ENCODE results near the gene SOX12. TPM values are rescaled to one million over a fixed set of nuclear protein-coding genes. Genes with fewer than 3 reads are reported as not detected.

The SOX12 gene
- total and polyA plus RNA-seq, 4 experiments from 2014 or later = 0.08 to 5.0 (median 2.7) TPM

DNA sequence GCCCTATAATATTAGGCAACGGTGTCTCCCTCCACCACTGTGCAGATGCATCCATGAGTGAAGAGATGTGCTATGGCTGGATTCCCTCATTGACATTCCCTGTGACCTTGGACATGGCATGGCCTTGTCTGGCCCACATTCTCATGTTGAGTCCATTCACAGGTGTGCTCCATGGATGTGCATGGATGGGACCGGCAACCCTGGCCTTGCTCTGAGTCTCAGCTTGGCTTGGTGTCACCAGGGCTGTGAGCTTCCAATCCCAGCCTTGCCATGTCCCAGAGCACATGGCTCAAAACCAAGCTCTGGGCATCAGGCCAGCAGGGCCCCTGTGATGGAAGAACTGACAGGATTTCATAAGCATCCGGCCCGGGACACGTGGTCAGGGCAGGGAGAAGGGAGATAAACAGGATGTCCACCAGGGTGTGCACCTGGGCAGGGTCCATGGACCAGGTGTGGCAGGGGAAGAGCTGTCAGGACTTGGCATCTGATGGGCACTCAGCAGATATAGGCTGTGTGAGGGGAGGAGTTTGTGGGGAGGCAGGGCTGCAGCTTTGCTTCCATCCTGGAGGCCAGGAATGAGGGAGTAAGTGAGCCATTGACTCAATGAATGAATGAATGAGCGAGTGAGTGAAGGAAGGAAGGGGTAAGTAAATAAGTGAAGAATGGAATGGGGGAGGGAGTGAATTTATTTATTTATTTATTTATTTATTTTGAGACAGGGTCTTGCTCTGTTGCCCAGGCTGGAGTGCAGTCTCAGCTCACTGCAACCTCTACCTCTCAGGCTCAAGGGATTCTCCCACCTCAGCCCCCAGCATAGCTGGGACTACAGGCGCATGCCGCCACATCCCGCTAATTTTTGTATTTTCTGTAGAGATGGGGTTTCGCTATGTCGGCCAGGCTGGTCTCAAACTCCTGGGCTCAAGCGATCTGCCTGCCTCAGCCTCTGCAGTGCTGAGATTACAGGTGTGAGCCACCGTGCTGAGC lies 37.2 kb downstream of the SOX12 start:
- peak overlapping the region in 1 of 7 donors; percentile 51 for H3K27ac Mint-ChIP-seq
- no peak overlapping the region for H3K4me3 Mint-ChIP-seq
- no peaks in the 10 kb centered on the region for H3K27me3 ChIP-seq (ENCODE audit: insufficient read depth, low read length)
- H3K4me3 ChIP-seq (ENCODE audit: low read length in 2 of 2) = no peak overlapping the region
- H3K4me1 Mint-ChIP-seq = peaks cover 17 to 26% (median 22%) of the 10 kb centered on the region in 4 donors
- H3K36me3 ChIP-seq (ENCODE audit: insufficient read depth, low read length) = no peaks in the 10 kb centered on the region
- CTCF ChIA-PET (ENCODE audit: partially characterized antibody) = interaction anchor here (1.1 to 2.3 kb wide), 8 partner anchors 9 to 116 kb away, joined by 3 to 7 read pairs (median 6); partner anchors contain the start of gene TRIB3
- H3K36me3 Mint-ChIP-seq = no peaks in the 10 kb centered on the region
- intact Hi-C loops (cut with micrococcal nuclease) = no loop called here
- DNase-seq = peak in 1 of 5 donors; percentile 17
- no peaks in the 10 kb centered on the region for H3K27me3 Mint-ChIP-seq
- no peak overlapping the region for H3K27ac ChIP-seq (ENCODE audit: low read depth, low read length)
- POLR2A ChIA-PET (ENCODE audit: partially characterized antibody) = interaction anchor here (1.7 kb wide), 1 partner anchor 18 kb away, joined by 4 read pairs; the partner anchor contains the start of gene TRIB3
- H3K4me1 ChIP-seq (ENCODE audit: insufficient read depth, low read length) = peaks cover 19% of the 10 kb centered on the region
- H3K9me3 ChIP-seq (ENCODE audit: control insufficient read depth in 1 of 2, low read length in 2 of 2) = no peaks in the 10 kb centered on the region
- H3K9me3 Mint-ChIP-seq = no peaks in the 10 kb centered on the region

DNA sequence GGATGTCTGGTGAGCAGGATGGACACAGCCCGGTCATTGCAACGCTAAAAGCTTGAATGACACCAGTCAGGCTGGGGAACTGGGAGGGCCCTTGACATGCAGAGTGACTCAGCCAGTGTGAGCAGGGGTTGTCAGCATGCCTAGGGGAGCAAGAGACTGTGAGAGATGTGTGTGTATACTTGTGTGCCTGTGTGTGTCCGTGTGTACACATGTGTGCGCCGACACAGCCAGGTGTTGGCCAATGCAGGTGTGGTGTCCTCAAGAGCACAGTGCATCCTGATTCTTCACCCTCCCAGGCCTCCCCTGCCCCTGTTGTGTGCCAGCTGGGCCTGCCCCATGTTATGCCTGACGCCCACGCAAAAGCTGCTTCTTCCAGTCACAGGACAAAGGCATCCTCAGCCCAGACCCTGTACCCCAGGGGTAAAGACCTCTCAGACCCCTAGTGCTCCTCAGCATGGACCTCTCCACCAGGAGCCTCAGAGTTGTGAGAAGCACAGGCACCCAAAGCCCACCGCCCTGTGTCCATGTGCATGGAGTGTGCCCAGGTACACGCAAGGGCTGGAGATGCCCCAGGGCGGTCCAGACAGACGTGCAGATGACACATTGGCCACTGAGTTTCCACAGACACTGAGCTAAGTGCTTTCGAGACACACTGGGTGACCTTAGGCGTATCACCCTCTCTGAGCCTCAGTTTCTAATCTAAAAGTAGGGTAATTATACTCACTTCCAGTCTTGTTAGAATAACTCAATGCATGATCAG lies 38.1 kb downstream of the SOX12 start:
- H3K4me3 Mint-ChIP-seq = no peak overlapping the region
- Histone ChIP-seq H3K27me3 (ENCODE audit: insufficient read depth, low read length) (no peaks in the 10 kb centered on the region), H3K9me3 (ENCODE audit: control insufficient read depth in 1 of 2, low read length in 2 of 2) (no peaks in the 10 kb centered on the region), H3K4me3 (ENCODE audit: low read length in 2 of 2) (no peak overlapping the region), H3K4me1 (ENCODE audit: insufficient read depth, low read length) (peaks cover 19% of the 10 kb centered on the region), H3K36me3 (ENCODE audit: insufficient read depth, low read length) (no peaks in the 10 kb centered on the region), H3K27ac (ENCODE audit: low read depth, low read length) (no peak overlapping the region)
- no peak overlapping the region for H3K27ac Mint-ChIP-seq
- no peak for DNase-seq
- intact Hi-C loops (cut with micrococcal nuclease) = no loop called here
- ChIA-PET CTCF (ENCODE audit: partially characterized antibody) (interaction anchor here (1.0 to 2.3 kb wide), 5 partner anchors 8 to 115 kb away, joined by 3 to 6 read pairs (median 4); no protein-coding TSS in a partner anchor), POLR2A (ENCODE audit: partially characterized antibody) (interaction anchor here (1.7 kb wide), 1 partner anchor 17 kb away, joined by 4 read pairs; the partner anchor contains the start of gene TRIB3)
- H3K9me3 Mint-ChIP-seq = no peaks in the 10 kb centered on the region
- no peaks in the 10 kb centered on the region for H3K36me3 Mint-ChIP-seq
- H3K27me3 Mint-ChIP-seq = no peaks in the 10 kb centered on the region
- peaks cover 17 to 26% (median 22%) of the 10 kb centered on the region in 4 donors for H3K4me1 Mint-ChIP-seq

DNA sequence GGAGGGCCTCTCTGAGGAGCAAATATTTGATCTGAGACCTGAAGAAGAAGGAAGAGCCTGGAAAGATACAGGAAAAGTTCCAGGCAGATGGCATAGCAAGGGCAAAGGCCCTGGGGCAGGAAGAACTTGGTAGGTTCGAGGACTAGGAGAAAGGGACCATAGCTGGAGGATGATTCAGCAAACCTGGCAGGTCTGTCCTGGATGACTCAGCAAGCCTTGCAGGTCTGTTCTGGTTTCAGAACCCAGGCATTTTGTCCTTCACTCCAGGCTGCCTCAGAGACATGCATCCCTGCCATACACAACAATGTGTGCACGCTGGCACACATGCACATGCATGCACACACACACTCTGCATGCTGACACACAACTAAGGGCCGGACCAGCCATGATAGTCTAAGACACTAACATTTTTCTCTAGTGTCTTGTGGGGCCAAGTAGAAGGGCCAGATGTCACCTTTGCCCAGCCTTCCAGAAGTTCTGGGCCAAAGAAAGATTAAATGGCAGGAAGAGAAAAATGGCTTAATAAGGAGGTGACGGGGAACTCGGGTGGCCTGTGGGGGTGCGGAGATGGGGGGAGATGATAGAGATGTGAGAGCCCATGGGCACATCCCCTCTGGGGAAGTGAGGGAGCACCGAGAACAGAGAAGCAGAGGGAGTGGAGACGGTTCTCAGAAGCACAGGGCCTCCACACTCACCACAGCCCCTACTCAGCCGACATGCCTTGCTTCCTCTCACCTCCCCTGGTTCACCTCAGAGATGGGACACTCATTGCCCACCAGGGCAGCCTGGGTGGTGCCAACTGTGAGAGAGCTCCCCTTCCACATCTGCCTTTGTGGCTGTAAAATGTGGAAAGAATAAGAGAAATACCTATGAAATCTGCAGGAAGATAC lies 39.8 kb downstream of the SOX12 start:
- Mint-ChIP-seq H3K4me3 (peak overlapping the region in 3 of 8 donors; percentile 29 to 64 (median 30)), H3K27ac (peak overlapping the region in 4 of 7 donors; percentile 25 to 81 (median 58)), H3K4me1 (peaks cover 17 to 26% (median 24%) of the 10 kb centered on the region in 4 donors), H3K36me3 (no peaks in the 10 kb centered on the region), H3K27me3 (no peaks in the 10 kb centered on the region), H3K9me3 (no peaks in the 10 kb centered on the region)
- ChIA-PET CTCF (ENCODE audit: partially characterized antibody) (interaction anchor here (0.6 to 0.7 kb wide), 2 partner anchors 84 to 255 kb away, joined by 3 read pairs; no protein-coding TSS in a partner anchor), POLR2A (ENCODE audit: partially characterized antibody) (no interaction called here)
- no peak for DNase-seq
- no peak overlapping the region for H3K4me3 ChIP-seq (ENCODE audit: low read length in 2 of 2)
- peaks cover 19% of the 10 kb centered on the region for H3K4me1 ChIP-seq (ENCODE audit: insufficient read depth, low read length)
- H3K9me3 ChIP-seq (ENCODE audit: control insufficient read depth in 1 of 2, low read length in 2 of 2) = no peaks in the 10 kb centered on the region
- no peaks in the 10 kb centered on the region for H3K27me3 ChIP-seq (ENCODE audit: insufficient read depth, low read length)
- no peak overlapping the region for H3K27ac ChIP-seq (ENCODE audit: low read depth, low read length)
- intact Hi-C loops (cut with micrococcal nuclease) = no loop called here
- no peaks in the 10 kb centered on the region for H3K36me3 ChIP-seq (ENCODE audit: insufficient read depth, low read length)

DNA sequence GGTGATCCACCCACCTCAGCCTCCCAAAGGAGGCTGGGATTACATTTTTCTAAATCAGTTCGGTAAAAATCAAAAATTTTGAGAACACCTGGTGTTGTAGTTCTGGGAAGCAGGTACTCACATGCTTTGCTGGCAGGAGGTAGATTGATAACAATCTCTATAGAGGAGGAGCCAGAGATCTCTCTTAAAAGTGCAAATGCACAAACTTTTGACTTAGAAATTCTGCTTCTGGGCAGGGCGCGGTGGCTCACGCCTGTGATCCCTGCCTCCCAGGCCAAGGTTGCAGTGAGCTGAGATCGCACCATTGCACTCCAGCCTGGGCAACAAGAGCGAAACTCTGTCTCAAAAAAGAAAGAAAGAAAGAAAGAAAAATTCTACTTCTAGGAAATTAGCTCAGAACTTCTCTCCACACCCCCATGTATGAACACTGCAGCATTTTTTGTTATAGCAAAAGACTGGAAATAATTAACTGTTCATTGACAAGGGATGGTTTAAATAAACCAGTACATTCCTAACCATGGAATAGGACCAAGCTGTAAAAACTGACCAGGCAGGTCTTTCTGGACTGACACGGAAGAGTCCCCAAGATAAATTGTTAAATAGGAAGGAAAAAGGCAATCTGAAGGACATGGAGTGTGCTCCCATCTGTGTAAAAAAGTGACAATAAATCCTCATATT lies 40.8 kb downstream of the SOX12 start:
- H3K4me1 ChIP-seq (ENCODE audit: insufficient read depth, low read length) = peaks cover 19% of the 10 kb centered on the region
- no peaks in the 10 kb centered on the region for H3K27me3 ChIP-seq (ENCODE audit: insufficient read depth, low read length)
- no peaks in the 10 kb centered on the region for H3K36me3 ChIP-seq (ENCODE audit: insufficient read depth, low read length)
- POLR2A ChIA-PET (ENCODE audit: partially characterized antibody) = interaction anchor here (1.0 kb wide), 1 partner anchor 15 kb away, joined by 4 read pairs; the partner anchor contains the start of gene TRIB3
- no peaks in the 10 kb centered on the region for H3K9me3 ChIP-seq (ENCODE audit: control insufficient read depth in 1 of 2, low read length in 2 of 2)
- H3K27ac ChIP-seq (ENCODE audit: low read depth, low read length) = no peak overlapping the region
- Mint-ChIP-seq H3K27me3 (no peaks in the 10 kb centered on the region), H3K4me3 (peak overlapping the region in 5 of 8 donors; percentile 9 to 69 (median 32)), H3K9me3 (no peaks in the 10 kb centered on the region), H3K36me3 (no peaks in the 10 kb centered on the region), H3K4me1 (peaks cover 17 to 26% (median 24%) of the 10 kb centered on the region in 4 donors), H3K27ac (peak overlapping the region in 3 of 7 donors; percentile 55 to 61 (median 57))
- intact Hi-C loops (cut with micrococcal nuclease) = no loop called here
- peak in 1 of 5 donors; percentile 18 for DNase-seq
- no peak overlapping the region for H3K4me3 ChIP-seq (ENCODE audit: low read length in 2 of 2)
- CTCF ChIA-PET (ENCODE audit: partially characterized antibody) = interaction anchor here (0.7 to 1.5 kb wide), 4 partner anchors 12 to 256 kb away, joined by 3 to 5 read pairs (median 4); partner anchors contain the start of gene TRIB3

DNA sequence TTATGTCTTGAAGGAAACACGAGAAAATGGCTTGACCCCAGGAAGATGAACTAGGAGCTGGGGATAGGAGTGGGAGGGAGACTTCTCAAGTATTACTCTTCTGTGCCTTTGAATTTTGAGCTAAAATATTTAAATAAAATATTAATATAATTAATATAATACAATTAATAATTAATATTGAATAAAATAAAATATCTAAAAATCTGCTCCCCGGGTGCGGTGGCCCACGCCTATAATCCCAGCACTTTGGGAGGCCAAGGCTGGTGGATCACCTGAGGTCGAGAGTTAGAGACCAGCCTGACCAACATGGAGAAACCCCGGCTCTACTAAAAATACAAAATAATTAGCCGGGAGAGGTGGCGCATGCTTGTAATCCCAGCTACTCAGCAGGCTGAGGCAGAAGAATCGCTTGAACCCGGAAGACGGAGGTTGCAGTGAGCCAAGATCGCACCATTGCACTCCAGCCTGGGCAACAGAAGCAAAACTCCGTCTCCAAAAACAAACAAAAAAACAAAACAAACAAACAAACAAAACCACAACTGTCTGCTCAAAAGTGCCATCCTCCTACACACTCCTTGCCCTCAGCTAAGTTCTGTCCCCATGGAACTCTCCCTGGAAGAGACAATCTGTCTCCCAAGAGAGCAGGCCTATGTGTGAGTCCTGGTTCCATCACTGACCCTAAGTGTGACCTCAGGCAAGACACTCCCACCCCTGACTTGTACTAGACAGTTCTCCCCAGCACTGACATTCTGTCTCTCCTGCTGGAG lies 41.5 kb downstream of the SOX12 start:
- ChIA-PET CTCF (ENCODE audit: partially characterized antibody) (interaction anchor here (0.7 to 1.5 kb wide), 3 partner anchors 13 to 112 kb away, joined by 3 to 5 read pairs (median 4); partner anchors contain the start of gene TRIB3), POLR2A (ENCODE audit: partially characterized antibody) (interaction anchor here (1.0 kb wide), 1 partner anchor 14 kb away, joined by 4 read pairs; the partner anchor contains the start of gene TRIB3)
- H3K4me1 ChIP-seq (ENCODE audit: insufficient read depth, low read length) = peaks cover 23% of the 10 kb centered on the region
- no peak overlapping the region for H3K4me3 ChIP-seq (ENCODE audit: low read length in 2 of 2)
- H3K27ac ChIP-seq (ENCODE audit: low read depth, low read length) = no peak overlapping the region
- H3K36me3 Mint-ChIP-seq = no peaks in the 10 kb centered on the region
- H3K4me1 Mint-ChIP-seq = peaks cover 17 to 28% (median 25%) of the 10 kb centered on the region in 4 donors
- no peaks in the 10 kb centered on the region for H3K9me3 ChIP-seq (ENCODE audit: control insufficient read depth in 1 of 2, low read length in 2 of 2)
- no peaks in the 10 kb centered on the region for H3K36me3 ChIP-seq (ENCODE audit: insufficient read depth, low read length)
- peak overlapping the region in 3 of 8 donors; percentile 5 to 62 (median 33) for H3K4me3 Mint-ChIP-seq
- peak overlapping the region in 1 of 7 donors; percentile 31 for H3K27ac Mint-ChIP-seq
- intact Hi-C loops (cut with micrococcal nuclease) = no loop called here
- H3K27me3 Mint-ChIP-seq = no peaks in the 10 kb centered on the region
- DNase-seq = no peak
- no peaks in the 10 kb centered on the region for H3K9me3 Mint-ChIP-seq
- H3K27me3 ChIP-seq (ENCODE audit: insufficient read depth, low read length) = no peaks in the 10 kb centered on the region

Data from CD4-positive, alpha-beta memory T cell (primary cell).